GM21423 (cell line): ENCODE results near the gene NKD1.

Source experiments
- ATAC-seq: cut with Tn5 transposase; IDR thresholded peaks from one replicate; pipeline ENCODE4 v1.9.1; 2021; ENCODE audit warnings: mild to moderate bottlenecking, moderate library complexity; ENCODE audit not compliant: unreplicated experiment

NKD1 gene

DNA sequence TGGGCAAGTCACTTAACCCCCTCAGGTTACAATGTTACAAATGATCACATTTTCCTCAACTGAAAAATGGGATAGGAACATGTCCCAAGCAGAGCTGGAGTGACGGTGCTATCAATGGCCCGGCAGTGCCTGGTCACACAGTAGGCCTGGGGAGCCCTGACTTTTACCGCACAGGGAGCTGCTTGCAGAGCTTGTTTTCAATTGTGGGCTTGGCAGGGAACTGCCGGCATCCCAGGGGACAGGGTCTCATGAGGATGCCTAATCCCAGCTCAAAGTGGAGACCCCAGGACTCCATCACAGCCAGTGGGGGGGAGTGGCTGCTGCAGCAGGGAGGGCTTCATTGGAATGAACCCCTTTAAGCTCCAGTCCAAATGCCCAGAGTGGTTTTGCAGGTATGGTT, 121.5 kb downstream of the NKD1 start:
- ATAC-seq: no peak

DNA sequence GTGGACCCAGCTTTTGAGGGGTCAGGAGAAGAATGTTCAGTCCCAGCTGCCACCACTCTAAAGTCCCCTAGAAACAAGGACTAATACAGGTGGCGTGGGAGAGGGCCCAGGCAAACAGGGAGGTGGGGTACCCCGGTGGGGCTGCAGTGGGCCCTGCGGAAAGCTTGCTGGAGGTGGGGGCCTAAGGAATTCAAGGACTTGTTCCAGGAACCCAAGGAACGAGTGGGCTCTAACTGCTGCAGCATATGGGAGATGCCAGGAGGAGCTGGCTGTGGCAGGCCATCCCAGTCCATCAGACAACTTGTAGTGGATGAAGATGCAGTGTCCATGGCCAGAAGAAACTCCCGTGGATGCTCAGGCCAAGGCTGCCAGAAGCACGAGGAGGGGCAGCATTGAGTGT, 122.3 kb downstream of the NKD1 start:
- no peak for ATAC-seq

DNA sequence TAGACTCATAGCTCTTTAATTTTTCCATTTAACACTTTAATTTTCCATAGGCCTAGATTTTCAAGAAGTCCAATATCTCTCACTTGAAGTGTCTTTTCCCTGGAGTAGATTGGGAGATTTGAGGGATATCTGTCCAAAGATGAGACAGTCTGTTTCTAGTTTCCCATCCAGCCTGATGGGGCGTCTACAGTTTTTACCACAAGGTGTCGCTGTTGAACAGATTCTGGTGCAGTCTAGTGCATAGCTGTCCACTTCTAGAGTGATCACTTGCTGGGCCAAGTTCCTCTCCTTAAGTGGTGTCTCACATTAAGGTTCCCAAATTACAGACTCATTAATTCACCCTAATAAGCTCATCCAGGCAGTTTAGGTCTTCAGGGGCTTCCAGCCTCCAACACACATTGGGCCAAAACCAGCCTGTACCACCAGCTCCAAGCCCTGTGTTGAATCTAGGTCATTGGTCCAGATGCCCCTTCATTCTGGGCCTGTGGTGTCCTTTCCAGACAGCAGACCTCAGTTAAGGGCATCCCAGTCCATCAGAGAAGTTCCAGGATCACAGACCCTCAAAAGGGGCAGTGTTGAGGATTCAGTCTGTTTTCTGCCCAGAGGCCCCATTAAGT, 123.6 kb downstream of the NKD1 start:
- ATAC-seq: no peak

DNA sequence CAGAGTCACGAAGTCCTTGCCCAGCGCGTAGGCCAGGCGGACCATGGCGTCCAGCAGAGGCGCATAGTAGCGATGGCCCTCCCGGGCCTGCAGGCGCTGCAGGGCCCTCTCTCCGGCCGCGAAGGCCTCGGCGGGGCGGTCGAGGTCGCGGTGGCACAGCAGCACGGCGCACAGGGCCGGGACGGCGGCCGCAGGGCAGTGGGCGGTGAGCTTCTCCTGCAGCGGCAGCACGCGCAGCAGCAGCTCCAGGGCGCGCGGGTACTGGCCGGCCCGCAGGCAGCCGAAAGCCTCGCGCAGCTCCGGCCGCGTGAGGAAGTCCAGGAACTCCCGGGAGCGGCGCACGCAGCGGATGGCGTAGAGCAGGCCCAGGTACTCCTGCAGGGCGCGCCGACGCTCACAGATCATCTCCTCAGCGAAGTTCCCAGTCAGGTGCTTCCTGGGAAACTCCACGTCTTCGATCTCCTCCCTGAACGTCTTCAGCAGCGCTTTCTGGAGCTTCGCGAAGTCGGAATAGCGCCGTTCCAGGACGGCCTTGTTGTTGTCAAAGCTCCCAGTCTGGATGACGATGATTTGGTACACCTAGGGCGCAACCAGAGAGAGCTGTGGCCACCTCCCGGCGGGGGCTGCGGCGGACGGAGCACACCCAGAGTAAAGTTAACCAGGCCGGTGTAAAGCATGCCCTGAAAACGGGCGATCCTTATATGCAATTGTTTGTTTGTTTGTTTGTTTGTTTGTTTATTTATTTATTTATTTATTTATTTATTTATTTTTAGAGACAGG, 125.5 kb downstream of the NKD1 start:
- ATAC-seq: no peak

DNA sequence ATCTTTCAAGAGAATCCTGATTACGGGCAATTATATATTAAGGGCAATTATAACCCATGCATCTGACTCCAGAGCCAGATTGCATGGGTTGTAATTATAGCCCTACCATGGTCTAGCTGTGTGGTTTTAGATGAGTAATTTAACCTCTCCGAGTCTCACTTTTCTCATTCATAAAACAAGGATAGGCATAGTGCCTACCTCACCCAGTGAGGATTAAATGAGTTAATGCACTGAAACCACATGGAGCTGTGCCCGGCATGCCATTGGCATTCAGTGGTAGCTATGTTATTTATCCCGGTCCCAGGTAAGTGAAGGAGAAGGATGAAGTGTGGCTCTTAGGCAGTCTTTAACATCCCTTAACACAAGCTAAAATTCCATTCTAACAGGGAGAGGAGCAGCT, 126.6 kb downstream of the NKD1 start:
- no peak for ATAC-seq

DNA sequence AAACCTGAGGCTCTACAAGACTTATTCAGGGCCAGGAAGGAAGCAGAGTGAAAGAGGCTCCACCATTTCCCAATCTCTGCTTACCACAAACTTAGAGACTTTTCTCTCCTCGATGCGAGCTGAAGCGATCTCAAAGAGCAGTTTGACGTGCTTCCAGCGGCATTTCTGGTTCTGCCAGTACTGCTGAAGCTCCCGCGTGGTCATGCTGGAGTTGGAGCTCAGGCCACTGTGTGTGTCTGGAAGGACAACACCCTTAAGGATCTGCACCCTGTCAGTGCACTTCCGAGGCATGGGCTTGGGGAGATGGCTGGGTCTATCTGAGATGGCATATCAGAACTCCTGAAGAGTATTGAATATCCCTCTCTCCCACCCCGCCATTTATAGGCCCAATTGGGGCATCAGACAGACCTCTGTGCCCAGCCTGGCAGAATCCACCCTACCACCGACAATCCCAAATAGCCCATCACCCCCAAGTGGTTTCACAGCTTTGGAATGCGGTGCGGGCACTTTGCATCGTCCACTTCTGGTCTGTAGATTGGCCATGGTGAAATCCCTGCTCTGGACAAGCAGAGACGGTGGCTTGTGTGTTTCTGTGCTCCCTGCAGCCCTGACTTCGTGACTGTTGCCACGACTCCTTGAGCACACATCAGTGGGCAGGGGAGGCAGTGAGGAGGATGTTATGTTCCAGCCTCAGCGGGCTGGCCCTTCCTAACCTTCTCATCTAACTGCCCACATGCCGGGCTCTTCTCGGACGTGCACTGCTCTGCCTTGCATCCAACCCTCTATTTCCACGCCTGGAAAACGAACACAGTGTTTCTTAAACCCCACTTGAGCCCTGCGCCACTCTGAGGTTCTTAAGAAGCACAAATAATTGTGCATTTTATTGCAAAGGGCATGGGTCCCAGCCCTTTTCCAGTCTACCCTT, 127.8 kb downstream of the NKD1 start:
- no peak for ATAC-seq

DNA sequence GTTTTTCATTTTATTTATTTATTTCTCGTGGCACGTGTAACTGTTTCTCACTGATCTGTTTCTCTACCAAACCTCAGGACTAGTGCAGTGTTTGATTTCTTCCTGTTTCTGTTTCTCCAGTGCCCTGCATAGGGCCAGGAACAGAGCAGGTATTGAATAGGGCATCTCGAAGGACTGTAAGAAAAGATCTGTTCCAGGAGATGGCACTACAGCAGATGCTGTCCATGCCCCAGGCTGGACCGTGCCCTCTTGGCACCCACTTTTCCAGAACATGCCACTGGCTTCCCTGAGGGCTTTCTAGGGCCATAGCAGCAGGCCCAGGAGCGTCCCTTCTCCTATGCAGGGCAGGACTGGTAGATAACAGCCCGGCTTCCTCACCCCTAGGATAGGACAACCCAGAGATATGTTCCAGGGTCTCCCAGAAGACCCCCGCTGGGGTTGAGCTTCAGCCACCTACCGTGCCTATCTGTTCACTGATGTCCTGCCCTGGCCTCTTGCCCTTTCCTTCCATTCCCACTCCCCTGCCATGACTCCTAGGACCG, 128.6 kb downstream of the NKD1 start:
- no peak for ATAC-seq

DNA sequence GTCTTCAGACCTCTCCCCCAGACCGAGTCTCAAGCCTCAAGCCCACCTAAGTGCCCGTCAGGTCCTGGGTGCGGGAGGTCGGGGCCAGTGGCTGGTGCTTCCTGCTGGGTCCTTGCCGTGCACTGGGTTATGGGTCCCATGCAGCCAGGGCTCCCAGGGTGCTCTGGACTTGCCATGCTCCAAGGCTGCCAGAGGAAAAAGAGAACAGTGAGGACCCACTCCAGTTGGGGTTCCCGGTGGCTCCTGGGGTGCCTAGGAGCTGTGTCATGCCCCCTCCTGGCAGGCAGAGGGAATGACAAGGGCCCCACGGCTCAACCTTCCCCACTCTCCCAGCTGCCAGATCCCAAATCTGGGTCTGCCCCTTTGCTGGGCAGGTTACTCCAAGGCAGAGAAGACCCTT, 129.2 kb downstream of the NKD1 start:
- no peak for ATAC-seq

DNA sequence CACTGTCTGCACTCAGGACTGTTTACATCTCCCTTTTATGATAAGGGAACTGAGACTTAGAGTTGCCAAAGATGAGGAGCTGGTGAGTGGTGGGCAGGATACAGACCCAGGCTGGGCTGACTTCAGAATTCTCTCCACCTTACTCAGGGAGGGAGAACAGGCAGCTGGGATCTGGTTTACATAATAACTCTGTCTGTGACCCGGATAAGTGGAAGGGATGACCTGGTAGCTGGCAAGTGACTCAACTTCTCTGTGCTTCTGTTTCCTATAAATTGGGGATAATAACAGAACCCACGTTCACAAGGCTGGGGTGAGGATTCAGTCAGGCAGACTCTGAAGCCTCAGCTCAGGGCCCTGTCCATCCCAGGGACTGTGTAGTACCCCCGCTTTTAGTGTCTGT, 130.3 kb downstream of the NKD1 start:
- no peak for ATAC-seq

DNA sequence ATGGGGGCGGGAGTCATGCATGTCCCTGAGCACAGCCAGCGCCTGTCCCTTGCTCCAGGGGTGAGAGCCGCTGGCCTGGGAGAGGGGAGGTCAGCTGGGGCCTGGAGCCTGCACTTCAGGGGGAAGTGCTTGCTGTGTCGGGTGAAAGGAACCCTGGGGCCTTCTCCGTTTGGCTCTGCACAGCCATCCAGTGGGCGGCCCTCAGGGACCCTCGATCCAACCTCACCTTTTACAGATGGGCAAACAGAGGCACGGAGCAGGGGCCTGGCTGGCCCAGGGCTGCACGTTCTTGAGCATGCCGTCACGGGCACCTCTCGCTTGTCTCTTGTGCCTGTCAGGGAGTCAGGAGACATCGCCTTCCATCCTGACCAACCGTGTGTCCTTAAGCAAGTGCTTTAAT, 131.1 kb downstream of the NKD1 start:
- no peak for ATAC-seq

DNA sequence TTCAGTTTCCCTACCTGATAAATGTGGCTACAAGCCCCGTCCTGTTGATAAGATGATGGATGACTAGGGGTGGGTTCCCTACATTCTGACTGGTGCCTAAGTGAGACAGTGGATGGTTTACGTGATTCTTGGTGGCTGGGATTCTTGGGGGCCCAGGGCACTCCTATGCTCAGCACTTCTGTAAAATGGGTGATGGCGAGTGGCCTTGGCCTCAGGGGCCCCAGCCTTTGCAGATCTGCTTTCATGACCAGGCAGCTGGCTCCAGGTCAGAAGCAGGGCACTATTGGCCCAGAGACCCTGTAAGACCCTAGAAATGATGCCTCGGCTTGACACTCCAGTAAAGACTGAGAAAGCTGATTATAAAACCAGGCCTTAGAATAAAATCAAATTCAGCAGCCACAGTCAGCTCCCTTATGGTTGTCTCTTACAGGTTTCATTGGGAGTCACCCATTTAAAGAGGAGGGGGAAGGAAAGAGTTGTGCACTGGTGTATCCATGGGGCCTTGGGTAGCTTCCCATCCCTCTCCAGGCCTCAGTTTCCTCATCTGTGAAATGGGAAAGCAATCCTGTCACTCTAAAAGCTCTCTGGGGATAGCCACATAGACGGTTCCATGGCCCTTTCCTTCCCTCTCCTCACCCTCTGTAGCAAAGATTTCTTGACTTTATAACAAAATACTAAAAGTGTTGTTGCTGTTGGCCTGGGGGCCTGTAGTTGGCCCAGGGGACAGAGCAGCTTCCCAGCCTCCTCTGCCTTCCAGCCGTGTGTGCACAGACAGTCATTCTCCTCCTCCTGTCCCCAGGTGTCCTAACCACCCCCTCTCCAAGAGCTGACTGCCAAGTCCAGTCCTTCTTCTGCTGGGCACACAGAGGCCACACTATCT, 131.7 kb downstream of the NKD1 start:
- ATAC-seq: no peak

DNA sequence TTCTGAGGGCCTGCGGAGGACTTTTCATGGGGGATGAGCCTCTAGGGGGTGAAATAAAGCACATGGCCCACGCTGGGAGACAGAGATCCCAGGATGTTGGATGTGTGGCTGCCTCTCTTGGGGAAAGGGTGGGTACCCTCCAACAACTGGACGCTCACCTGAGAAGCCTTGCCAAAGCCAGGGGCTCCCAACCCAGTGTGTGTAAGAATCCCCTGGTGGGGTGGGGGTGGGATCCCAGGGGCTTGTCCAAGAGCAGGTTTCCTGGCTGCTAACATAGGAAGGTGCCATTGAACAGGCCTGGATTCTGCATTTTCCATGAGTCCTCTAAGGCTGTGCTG, 132.3 kb downstream of the NKD1 start:
- no peak for ATAC-seq

DNA sequence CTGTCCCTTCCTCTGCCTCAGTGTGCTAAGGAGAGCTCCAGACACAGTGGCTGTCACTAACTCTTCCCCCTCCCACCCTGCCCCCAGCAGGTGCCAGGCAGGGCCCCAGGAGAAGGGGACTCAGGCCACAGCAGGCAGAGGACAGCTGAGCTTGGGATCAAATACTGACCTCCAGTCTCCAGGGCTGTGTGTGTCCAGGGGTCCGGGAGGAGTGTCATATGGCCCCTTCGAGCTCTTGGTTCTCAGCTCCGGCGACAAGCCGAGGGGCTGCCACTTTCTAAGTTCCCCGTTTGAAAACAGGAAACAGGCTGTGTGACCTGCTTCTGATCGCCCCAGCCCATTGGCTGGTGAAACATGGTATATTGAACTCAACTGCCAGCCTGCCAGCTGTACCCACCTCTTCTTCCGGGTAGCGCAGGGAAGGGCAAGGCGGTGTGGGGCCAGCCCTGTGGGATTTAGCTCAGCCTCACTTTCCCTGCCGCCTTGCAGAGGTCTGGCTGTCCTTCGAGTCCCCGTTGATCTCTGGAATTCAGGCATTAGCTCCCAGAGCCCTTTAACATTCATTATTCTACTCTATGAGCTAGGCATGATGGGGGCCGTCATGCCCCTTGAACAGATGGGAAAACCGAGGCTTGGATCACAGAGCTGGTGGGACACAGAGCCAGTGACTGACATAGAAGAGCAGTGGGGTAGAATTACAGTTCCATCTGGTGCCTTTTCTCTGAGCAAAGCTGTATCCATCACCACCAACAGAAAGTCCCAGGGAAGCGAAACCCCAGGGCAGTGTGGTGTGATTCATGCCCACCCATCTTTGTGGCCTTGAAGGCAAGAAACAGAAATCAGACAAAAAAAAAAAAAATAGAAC, 133.1 kb downstream of the NKD1 start, which contains the start of gene SNX20:
Gene SNX20 (minus strand): TSS at position 292 of the 865 bp plus-strand sequence. CDS start 3,786 bp downstream, outside the sequence.
- peak; percentile 53 for ATAC-seq

DNA sequence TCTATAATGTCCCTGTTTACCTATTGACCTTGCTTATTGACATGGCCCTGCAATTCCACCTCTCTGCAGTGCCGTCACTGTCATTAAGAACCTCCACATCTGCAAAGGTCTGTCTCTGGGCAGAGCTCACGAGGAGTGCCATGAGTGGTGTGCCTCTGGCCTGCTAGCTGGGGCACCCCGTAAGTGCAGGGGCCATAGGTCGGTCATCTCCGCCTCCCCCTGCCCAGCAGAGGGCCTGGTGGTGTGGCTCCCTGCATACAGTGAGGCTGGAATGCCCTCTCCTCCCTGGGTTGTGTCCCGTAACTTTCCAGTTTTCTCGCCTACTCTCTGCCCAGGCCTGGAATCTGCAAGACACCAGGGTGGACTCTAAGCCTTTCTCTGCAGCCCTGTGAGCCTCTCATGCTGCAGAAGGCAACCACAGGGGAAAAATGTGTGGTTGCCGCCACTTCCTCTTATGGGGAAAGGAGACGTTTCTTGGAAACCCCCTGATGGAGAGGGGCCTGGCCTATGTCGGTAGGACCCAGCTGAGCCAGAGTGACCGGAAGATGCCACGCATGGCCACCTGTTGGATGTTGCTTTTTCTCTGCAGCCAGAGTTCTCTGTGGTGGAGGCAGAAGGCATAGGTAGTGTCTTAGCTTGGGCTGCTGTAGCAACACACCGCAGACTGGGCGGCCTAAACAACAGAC, 135.6 kb downstream of the NKD1 start:
- ATAC-seq: peak; percentile 67

DNA sequence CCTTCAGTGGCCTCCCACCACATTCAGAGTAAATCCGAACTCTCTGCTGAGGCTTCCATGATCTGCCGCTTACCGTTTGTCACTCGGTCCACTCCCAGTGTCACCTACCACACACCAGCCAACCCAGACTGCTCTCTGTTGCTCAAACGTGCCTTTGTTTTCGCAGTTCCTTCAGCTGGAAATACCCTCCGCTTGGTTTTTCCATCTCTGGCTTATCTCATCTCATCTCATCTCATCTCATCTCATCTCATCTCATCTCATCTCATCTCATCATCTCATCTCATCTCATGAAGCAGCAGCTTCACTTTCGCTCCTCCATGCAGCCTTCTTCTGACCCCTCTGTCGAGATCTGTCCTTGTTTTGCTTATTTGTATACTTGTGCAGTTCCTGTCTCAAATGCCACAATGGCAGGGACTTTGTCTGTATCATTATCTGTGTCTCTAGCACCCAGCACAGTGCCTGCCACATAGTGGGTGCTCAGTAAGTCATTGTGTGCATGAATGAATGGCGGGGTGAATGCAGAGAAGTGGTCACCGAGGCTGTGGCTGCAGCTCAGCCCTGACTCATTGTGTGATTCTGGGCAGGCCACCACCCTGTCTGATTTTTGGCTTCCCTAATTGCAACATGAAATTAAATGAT, 136.7 kb downstream of the NKD1 start:
- no peak for ATAC-seq

DNA sequence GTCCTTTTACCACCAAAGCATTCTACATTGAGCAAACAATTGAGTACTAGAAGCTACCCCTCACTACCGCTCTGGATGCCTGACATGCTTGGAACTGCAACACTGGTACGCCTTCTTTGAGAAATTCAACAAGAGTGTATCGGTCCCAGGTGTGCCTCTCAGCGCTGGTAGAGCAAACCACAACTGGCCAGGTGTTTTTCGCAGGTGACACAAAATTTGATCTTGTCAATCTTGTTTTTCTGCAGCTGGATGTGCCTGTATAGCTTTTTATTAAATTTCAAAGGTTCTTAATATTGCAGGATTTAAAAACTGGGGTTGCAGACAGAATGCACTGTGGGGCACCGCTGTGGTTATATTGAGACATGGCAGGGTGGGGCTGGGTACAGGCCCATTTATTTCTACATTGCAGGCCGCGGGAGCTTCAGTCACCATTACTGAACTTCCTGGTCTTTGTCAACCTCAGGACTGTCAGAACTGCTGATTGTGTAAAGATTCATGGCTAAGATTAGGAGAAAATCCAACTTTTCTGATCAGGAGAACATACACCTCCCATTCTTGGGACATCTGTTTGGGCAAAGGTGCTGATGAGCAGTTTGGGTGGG, 137.4 kb downstream of the NKD1 start:
- no peak for ATAC-seq

DNA sequence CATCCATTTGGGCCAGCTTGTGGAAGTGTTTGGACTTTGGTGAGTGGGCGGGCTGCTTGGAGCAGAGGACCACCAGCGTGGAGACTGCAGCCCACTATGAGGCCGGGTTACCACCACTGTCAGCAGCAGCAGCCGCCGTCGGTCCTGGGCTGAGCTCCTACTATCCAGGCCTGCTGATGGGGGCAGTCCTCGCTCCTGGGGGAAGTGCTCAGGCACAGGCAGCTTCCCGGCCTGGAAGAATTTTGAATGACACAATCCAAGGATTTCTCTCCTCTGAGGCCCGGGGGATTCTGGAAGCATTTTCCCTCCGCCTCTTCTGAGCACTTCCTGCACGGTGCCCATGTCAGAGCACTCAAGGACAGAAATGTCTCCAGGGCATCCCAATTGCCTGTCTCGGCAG, 139.9 kb downstream of the NKD1 start:
- ATAC-seq: no peak

DNA sequence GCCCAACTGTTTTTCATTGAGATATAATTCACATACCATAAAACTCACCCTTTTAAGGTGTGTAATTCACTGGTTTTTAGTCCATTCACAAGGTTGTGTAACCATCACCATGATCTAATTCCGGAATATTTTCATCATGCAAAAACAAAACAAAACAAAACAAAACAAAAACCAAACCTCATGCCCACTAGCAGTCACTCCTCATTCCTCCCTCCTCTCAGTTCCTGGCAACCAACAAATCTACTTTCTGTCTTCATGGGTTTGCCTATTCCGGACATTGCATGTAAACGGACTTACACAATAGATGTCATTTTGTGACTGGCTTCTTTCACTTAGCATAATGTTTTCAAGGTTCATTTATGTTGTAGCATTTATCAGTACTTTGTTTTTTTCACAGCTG, 140.7 kb downstream of the NKD1 start:
- no peak for ATAC-seq
